Activated T-cell treated with anti-CD3 and anti-CD28 coated beads for 24 hours (primary cell): ENCODE measurements around the gene RPL10.
A peak's percentile ranks its signal among the peaks of the same experiment; 100 is the strongest.

Source experiments
- DNase-seq: peaks from one replicate; pipeline ENCODE4 v3.0.0-alpha.2; 2020; ENCODE audit warnings: low read depth

The RPL10 gene

DNA sequence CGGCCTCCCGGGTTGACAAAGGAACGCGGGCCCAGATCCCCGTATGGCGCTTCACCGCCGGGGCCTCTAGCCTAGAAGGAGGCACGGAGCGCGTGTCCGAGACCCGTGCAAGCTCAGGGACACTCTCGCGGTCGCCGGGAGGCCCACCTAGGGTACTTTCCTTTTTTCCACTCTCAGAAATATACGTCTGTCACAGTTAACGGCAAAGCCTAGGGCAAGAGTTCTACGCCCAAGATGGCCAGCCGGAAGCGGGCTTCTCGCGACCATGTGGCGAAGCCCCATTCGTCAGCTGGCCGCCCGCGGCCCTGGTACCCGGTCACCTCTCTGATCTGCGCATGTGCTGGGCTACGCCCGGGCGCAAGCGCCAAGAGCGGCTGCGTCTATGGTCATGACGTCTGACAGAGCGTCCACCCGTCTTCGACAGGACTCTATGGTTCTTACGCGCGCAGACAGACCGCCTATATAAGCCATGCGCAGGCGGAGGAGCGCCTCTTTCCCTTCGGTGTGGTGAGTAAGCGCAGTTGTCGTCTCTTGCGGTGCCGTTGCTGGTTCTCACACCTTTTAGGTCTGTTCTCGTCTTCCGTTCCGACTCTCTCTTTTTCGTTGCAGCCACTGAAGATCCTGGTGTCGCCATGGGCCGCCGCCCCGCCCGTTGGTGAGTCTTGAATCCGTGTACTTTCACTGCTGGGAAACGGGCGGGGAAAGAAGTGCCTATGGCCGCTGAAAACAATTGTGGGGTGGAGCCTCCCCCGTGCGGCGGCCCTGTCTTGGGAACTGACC, at the start of gene RPL10:
Gene RPL10, plus strand, starts transcription at position 490 of the 780 bp plus-strand sequence. Its CDS starts 143 bp downstream, at position 633.
- peak; percentile 87 for DNase-seq

DNA sequence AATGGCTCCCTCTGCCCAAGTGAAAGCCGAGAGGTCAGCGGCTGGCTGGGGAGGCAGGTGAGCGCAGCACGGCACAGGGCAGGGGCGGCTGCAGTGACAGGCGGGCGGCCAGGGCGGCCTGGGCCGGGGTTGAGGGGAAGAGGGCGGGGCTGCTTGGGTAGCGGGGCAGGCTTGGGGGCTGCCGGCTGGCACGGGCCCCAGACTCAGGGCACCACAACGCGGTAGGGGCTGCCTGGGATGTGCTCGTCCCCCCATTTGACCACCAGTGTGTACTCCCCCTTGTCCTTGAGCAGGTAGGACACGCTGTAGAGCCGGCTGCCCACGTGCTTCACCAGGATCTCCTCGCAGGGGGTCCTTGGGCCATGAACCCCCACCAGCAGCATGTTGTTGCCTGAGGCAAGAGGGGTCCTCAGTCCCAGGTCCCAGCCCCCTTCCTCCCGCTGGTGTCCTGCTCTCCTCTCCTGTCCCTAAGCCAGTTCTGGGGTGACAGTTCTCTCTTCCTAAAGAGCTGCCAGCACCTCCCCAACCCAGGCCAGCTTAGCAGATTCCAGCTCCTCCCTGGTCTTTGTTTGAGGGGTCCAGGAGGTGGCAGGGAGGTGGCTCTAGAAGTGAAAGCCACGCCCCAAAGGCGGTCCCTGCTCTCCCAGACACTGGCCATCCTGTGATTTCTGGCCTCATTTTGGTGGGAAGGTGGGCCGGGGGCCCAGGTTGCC, 49.4 kb upstream of the RPL10 start:
- DNase-seq: no peak

DNA sequence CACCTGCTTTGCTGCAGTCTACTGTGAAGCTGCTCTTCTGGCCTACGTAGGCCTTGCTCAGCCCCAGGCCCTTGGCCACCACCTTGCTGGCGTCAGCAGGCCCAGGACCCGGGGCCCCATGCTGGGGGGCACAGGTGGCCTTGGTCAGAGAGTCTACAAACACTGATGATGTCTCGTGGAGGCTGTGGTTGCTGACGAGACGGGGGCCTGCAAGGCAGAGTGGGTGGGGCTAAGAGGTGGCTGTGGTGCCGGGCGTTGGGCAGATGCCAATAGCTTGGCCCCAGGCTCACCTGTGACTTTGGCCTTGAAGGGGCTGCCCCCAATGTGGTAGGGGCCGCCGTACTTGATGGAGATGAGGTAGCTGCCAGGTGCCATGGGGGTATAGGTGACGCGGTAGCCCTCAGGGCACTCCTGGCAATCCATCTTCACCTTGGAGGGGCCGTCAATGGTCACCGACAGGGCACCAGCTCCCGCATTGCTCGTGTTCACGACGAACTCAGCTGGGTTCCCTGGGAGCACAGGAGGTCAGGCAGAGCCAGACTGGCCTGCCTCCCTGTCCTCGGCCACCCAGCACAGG, 48.7 kb upstream of the RPL10 start:
- no peak for DNase-seq

DNA sequence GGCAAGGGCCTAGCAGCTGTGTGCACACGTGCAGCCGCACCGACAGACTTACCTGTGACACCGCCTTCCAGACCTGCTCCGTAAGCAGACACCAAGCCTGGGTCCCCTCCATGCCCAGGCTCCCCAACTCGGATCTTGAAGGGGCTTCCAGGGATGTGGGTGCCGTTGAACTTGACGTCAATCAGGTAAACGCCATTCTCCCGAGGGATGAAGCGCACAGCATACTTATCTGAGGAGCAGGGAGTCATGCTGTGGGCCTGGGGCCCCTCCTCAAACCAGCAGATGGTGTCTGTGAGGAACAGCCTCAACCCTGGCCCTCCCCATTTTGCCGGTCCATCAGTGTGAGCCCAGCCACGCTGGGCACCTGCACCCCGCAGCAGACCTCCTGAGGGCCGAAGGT, 48.2 kb upstream of the RPL10 start:
- no peak for DNase-seq

DNA sequence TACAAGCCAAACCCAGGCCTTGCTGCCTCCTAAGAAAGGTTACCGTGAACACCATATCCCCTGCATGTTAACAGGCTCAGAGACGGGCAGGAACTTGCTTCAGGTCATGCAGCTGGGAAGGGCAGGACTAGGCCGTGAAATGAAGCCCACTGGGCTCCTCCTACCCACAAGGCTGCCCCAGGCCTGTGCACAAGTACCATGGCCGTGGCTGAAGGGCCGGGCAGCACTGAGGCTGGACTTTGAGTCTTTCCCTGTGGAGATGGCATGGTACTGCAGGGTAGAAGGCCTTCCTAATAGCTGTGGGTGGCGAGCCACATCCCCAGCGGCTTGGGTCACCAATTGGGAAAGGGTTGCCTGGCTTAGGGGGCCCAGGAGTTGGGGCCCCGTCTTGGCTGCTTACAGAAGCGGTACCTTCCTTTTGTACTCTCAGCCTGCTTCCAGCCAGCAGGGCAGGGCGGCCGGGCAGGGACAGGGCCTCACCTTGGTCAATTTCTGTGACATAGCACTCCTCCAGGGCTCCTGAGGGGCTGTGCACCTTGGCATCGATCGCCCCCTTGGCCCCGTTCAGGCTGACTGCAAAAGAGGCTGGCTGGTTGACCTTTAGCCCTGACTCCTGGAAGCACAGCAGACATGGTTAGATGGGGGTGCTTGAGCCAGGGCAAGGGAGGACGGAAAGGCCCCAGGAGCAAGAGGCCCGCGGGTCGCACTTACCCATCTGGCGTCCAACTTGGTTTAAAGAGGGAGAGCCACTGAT, 47.6 kb upstream of the RPL10 start:
- no peak for DNase-seq

DNA sequence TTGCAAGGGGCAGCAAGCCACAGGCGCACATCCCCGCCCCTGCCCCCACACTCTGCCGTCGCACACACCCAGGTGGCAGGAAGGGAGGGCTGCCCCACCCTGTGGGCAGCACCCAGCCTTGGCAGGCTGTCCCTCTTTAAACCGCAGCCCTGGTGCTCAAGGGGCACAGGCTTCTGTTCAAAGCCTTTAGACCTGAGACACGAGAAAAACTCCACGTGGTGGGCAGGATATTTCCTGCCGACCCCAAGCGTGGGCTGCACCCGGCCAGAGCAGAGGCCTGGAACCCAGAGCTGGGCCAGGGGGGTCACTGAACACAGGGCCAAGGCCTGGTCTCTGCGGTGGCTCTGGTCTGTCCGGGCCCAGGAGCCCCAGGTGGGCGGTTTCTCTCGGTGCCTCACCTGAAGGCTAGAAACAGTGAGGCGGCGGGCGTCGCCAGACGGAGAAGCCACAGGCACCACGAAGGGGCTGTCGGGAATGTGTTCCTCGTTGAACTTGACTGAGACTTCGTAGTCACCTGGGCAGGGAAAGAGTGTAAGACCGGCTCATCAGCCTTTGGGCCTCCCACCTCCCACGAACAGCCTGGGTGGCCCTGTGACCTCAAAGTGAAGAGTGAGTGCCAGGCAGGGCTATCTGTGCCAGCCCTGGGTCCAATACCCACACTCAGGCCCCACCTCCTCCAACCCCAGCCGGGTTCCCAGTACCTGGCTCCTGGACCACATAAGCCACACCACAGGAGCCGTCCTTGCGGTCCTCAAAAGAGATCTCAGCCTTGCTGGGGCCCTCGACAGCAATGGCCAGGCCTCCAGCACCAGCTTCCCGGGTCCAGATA, 46.8 kb upstream of the RPL10 start:
- DNase-seq: no peak

DNA sequence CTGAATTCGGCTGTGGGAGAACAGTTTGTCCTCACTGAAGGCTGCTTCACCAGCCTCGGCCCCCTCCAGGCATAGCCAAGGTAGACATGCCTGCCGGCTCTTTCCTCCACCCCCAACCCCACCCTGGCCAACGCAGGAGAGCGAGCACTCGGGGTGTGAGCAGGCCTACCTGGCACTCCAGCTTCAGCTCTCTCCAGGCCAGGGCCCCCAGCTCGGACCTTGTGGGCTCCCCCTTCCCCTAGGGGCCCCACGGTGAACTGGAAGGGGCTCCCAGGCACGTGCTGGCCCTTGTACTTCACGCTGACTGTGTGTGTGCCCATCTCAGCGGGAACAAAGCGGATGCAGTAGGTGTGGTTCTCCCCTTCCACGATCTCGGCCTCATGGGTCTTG, 46.2 kb upstream of the RPL10 start:
- no peak for DNase-seq

DNA sequence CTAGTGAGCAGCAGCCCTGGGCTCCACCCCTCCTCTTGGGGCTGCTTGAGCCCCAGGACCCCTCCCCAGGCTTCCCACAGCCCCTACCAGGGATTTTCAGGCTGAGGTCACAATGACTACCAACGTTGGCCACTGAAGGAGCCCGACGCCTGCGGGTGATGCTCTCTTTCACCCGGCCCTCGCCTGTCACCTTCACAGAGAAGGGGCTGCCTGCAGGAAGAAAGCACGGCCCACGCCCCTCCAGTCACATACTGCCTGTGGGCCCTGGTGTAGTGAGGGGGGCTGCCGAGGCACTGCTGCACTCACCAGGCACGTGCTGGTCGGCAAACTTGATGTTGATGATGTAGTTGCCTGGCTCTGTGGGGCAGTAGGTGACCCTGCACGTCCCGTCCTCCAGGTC, 45.7 kb upstream of the RPL10 start:
- DNase-seq: no peak

DNA sequence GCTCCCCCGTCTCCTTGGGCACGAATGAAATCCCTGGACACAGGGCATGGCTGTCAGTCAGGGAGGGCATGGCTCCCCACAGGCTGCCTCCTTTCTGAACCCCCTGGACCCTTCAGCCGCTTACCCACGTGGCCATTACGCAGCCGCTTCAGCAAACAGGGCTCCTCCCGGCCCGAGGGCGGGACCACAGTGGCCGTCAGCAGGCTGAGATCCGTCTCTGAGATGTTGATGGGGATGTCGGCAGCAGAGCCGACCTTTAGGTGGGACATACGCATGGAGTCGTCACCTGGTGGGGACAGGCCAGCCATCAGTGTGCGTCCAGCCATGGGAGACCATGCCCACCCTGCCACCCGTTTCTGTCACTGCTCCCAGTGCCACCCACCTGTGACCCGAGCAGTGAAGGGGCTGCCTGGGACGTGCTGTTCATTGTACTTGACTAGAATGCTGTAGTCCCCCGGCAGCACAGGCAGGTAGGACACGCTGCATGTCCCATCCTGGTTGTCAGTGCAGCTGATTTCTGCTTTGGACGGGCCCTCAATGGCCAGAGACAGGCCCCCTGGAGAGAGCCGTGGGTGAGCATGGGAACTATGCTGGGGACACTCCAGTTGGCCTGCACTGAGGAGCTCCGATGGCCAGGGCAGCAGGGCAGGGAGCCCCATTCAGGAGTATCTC, 44.9 kb upstream of the RPL10 start:
- DNase-seq: no peak

DNA sequence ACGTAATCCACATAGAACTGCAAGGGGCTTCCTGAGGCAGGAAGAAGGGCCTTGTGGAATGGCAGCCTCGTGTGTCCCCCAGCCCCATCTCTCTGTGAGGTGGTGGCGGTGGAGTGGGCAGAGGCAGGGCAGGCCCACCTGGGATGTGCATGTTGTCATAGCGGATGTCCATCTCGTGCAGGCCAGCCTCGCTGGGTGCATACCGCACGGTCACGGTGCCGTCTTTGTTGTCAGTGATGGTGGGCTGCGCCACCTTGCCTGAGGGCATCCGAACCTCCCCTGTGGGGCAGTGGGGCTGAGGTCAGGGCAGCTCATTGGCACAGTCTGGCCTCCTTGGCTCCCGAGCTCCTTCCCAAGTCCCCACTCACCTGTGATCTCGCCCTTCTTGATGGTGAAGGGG, 44.2 kb upstream of the RPL10 start:
- no peak for DNase-seq

DNA sequence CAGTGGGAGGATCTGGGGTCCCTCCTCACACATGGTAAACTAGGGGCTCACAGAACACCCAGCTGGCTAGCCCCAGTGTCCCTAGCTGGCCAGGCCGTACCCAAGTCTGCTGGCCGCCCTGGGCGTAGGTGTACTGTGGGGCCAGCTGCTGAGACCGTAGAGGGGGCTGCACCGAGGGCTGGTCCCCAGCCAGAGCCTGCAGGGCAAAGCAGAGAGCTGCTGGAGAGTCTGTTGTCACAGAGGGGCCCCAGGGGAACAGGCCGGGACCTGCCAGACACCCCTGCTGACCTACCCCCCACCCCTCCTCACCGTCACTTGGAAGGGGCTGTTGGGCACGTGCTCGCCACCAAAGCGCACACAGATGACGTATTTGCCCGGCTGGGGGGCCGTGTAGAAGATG, 43.7 kb upstream of the RPL10 start:
- no peak for DNase-seq

DNA sequence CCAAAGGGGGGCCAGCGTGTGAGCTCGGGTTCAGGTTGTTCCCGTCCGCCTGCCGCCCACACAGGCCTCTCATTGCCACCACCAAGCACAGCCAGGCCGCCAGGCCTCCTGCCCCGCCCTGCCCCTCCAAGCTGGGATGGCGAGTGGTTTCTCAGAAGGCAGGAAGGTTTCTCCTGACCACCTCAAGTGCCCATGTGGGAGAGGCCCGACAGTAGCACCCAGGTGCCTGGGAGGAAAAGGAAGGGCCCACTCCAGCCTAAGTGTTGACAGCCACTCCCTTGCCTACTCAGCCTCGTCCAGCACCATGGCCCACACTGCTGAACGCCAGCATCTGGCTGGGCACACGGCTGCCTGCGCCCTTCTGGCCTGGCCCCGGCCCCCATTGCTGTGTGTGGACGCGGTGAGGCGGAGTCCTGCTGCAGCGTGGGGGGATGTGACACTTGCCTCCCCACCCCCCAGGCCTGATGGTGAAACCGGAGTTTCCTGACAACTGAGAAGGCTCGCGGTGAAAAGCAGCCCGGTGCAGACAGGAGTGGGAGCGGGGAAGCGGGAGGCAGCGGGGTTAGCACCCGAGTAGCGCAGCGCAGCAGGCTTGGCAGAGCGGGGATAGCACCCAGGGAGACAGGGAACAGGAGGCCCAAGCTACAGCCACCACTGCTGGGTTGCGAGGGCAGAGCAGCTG, 42.9 kb upstream of the RPL10 start:
- no peak for DNase-seq

DNA sequence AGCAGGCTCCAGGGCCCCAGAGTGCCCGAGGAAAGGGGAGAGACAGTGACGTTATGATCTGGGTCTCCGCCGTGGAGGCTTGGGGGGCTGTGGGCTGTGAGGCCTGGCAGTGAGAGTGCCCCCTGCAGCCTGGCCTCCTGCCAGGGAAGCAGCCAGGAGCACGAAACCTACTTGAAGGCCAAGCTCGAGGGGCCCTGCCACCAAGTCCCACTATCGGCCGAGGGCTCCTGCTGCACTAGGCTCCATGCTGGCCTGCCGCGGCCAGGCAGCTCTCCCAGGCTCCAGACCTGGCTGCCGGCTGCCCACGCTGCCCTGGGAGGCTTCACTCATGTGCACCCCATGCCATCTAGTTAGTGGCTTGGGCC, 42.4 kb upstream of the RPL10 start:
- DNase-seq: no peak

DNA sequence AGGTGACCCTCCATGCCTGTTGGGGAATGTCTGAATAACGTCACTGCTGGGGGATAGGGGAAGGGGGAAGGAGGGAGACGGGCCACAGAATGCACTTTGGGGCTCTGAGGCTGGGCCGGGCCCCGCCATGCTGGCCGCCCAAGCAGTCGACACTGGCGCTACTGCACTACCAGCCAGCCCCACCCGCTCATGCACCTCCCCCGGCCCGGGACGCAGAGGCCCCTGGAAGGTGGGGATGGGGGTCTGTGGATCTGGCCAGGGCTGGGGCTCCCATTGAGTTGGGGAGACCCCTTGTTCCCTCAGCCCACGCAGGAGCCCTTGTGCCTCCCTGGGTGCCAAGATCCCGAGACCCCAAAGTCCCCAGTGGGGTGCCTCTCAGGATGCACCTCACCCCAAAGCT, 41.6 kb upstream of the RPL10 start:
- DNase-seq: no peak

DNA sequence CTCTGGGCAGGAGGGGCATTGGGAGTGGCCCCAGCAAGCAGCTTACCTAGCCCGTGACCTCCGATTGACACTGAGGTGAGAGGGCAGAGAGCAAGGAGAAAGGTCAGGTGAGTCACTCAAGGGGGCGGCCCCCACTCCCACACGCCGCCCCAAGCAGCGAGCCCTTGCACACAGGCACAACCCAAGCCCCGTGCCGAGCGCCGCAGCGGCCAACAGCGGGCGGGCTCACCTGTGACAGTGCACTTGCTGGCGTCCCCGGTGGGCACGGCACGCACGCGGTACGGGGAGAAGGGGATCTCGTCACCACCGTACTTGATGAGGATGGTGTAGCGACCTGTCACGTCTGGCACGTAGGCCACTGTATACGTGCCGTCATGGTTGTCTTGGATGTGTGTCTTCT, 41.0 kb upstream of the RPL10 start:
- no peak for DNase-seq

DNA sequence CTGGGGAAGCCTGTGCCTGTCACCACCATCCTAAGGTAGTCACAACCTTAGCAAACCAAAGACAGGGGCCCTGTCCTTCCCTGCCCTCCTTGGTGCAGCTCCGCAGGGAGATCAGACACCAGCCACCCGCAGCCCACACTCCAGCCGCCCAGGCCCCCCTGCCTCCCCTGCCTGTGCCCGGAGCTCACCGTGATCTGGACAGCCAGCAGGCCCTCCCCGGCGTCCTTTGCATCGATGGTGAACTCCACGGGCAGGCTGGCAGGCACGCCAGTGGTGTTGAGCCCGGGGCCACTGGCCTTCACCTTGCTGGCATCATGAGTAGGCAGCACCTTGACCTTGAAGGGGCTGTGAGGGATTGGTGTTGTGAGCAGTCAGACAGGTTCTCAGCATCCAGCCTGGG, 40.2 kb upstream of the RPL10 start:
- no peak for DNase-seq

DNA sequence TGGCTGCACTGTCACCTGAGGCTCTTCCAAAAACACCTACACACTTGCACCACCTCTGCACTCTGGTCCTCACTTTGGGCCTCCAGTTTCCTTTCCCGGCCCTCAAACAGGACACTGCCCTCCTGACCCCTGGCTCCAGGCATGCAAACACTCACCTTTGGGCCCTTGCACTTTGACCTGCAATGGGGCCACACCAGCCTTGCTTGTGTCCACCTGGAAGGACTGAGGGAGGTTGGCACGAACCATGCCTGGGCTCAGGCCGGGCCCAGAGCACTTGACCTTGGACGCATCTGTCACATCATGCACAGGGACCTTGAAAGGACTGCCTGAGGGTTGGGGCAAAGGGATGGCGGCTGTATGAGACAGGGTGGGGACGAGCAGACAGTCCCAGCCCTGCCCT, 39.3 kb upstream of the RPL10 start:
- no peak for DNase-seq

DNA sequence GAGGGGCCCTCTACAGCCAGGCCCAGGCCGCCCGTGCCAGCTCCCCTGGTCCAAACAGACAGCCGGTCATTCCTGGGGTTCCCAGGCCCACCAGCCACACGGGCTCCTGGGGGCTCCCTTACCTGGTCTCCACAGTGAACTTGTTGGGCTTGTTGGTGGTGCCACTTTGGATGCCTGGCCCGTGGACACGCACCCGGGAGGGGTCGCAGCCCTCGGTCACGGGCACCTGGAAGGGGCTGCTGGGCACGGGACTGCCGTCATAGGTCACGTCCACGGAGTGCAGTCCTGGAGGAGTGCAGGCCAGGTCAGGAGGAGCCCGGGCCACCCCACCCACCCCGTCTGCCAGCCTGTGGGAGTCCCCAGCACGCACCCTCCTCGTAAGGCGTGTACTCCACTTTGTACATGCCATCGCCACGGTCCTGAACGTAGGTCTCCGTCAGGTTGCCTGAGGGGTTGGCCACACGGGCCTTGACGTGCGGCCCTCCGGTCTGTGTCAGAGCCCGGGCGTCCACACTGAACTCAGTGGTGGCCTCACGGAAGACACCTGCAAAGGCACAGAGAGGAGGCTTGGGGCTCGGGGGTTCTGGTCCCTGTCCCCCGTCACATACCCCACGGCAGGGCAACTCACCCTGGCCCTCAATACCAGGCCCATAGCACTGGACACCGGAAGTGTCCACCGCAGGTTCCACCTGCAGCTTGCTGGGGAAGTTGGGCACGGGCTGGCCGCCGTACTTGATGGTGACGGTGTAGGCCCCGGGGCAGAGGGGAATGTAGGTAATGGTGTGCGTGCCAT, 38.6 kb upstream of the RPL10 start:
- no peak for DNase-seq

DNA sequence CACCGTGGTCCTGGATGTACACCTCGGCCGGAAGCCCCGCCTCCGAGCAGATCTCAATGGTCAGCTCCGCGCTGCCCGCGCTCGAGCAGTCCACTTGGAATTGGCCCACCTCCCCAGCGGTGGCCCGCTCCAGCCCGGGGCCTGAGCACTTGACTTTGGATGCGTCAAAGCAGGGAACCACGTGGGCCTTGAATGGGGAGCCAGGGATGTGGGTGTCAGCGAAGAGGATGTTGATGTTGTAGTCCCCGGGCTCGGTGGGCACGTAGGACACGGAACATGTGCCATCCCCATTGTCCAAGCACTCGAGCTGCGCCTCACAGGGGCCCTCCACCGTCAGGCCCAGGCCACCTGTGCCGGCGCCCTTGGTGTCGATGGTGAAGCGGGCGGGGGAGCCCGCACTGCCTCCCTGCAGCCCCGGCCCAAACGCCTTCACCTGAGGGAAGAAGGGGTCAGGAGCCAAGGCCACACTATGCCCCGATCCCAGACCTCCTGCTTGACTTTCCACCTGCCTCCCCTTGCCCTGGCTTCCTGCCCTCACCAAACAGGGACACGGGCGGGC, 37.9 kb upstream of the RPL10 start:
- no peak for DNase-seq
